Breast epithelium (tissue), 4 donors: Measurements from ENCODE around the gene TBPL2. TPM values are rescaled to one million over a fixed set of nuclear protein-coding genes. Genes with fewer than 3 reads are reported as not detected.

ENCODE experiments used
- DNase-seq, 2 donors: peaks; one replicate each; pipeline ENCODE4 v3.0.0-alpha.2; 2019; ENCODE audit warnings: low spot score in 2 of 2
- H3K27ac ChIP-seq, 2 donors: fragments of 200-600 bp; sonication (generic) in 1 of 2; one replicate each; pipeline ENCODE4 v1.5.1; 2016 to 2019; ENCODE audit warnings: mild to moderate bottlenecking in 1 of 2
- H3K27me3 ChIP-seq, 2 donors: fragments of 200-600 bp; sonication (generic) in 1 of 2; one replicate each; pipeline versions ENCODE4 v1.5.1 to v1.6.0; 2017 to 2019; ENCODE audit warnings: control low read depth in 1 of 2, mild to moderate bottlenecking in 1 of 2
- H3K36me3 ChIP-seq: fragments of 200-600 bp; one replicate; pipeline ENCODE4 v1.5.1; 2019
- H3K4me1 ChIP-seq, 2 donors: fragments of 200-600 bp; sonication (generic); one replicate each; pipeline ENCODE4 v1.5.1; 2016 to 2019; ENCODE audit warnings: control low read depth in 1 of 2
- H3K4me3 ChIP-seq, 3 donors: fragments of 200-600 bp; sonication (generic); 1 replicate in 2 of 3; 2 replicates in 1 of 3; pipeline ENCODE4 v1.5.1; 2016 to 2019; ENCODE audit warnings: mild to moderate bottlenecking in 3 of 3, moderate library complexity in 2 of 3
- H3K9me3 ChIP-seq, 2 donors: fragments of 200-600 bp; sonication (generic) in 1 of 2; one replicate each; pipeline ENCODE4 v1.5.1; 2016 to 2019; ENCODE audit warnings: control low read depth in 1 of 2
- POLR2A ChIP-seq: fragments of 450-650 bp; IDR thresholded peaks from one replicate; pipeline ENCODE4 v1.6.1; 2016; ENCODE audit warnings: antibody characterized with exemption, mild to moderate bottlenecking, moderate library complexity
- POLR2AphosphoS5 ChIP-seq, 3 donors: sonication (generic); formaldehyde crosslinking; IDR thresholded peaks; one replicate each; pipeline ENCODE4 v1.6.1; 2017; ENCODE audit warnings: antibody characterized with exemption in 3 of 3
- intact Hi-C: fragments of 100-400 bp; cut with DNase I; formaldehyde crosslinking; loops from one replicate; pipeline ENCODE4 v1.15.1; 2023; ENCODE audit warnings: low total_unique reads
- total RNA-seq, 3 donors: library from RNA; depleted of rRNA; stranded (reverse); fragments of >200 nt; gene quantifications; one replicate each; pipeline ENCODE4 v1.1.0, GENCODE V29; 2016
- TF ChIP-seq, protein P1 (sequence below), 3 donors: fragments of 450-650 bp; IDR thresholded peaks; one replicate each; pipeline ENCODE4 v1.5.1; 2016 to 2017; ENCODE audit warnings: antibody characterized with exemption in 3 of 3, mild to moderate bottlenecking in 3 of 3, moderate library complexity in 3 of 3

The TBPL2 gene
- total RNA-seq, 3 donors from 2014 or later: not detected

DNA sequence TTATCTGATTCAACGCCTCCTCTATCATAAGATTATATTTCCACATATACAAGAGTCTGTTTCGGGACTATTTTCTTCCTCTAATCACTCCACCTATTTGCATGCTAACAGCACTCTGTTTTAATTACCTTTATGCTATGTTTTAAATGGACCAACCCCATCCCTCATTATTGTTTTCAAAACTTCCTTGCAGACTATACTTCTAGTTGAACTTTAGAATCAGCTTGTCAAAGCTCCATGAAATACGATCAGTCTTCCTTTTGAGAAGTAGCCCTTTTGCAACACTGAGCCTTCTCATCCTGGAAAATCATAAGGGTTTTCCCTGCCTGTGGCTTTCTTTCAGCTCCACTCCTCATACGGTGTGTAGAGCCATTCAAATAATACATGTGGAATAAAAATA is 65.6 kb downstream of the TBPL2 start:
- Histone ChIP-seq H3K27me3 (no peaks in the 10 kb centered on the region), H3K9me3 (no peaks in the 10 kb centered on the region), H3K4me1 (no peaks in the 10 kb centered on the region), H3K4me3 (no peak overlapping the region), H3K27ac (no peak overlapping the region), H3K36me3 (no peaks in the 10 kb centered on the region)
- TF ChIP-seq, protein P1, sequence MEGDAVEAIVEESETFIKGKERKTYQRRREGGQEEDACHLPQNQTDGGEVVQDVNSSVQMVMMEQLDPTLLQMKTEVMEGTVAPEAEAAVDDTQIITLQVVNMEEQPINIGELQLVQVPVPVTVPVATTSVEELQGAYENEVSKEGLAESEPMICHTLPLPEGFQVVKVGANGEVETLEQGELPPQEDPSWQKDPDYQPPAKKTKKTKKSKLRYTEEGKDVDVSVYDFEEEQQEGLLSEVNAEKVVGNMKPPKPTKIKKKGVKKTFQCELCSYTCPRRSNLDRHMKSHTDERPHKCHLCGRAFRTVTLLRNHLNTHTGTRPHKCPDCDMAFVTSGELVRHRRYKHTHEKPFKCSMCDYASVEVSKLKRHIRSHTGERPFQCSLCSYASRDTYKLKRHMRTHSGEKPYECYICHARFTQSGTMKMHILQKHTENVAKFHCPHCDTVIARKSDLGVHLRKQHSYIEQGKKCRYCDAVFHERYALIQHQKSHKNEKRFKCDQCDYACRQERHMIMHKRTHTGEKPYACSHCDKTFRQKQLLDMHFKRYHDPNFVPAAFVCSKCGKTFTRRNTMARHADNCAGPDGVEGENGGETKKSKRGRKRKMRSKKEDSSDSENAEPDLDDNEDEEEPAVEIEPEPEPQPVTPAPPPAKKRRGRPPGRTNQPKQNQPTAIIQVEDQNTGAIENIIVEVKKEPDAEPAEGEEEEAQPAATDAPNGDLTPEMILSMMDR (IDR thresholded peaks at IDR 0.05): no peak
- TF ChIP-seq POLR2AphosphoS5 (IDR thresholded peaks at IDR 0.05) (no peak), POLR2A (no peak)
- intact Hi-C loops: no loop called here
- DNase-seq: no peak

- no peaks in the 10 kb centered on the region for H3K27me3 ChIP-seq
- intact Hi-C loops: no loop called here
- H3K4me3 ChIP-seq: no peak overlapping the region
- TF ChIP-seq POLR2A (no peak), POLR2AphosphoS5 (IDR thresholded peaks at IDR 0.05) (no peak)
- TF ChIP-seq, protein P1 (IDR thresholded peaks at IDR 0.05): no peak
- H3K4me1 ChIP-seq: no peaks in the 10 kb centered on the region
- no peak overlapping the region for H3K27ac ChIP-seq
- no peaks in the 10 kb centered on the region for H3K9me3 ChIP-seq
- DNase-seq: no peak
- H3K36me3 ChIP-seq: no peaks in the 10 kb centered on the region
Observed at GRCh38 chr14:55373784-55374705, 66.4 kb downstream of the TBPL2 start.

- no peaks in the 10 kb centered on the region for H3K4me1 ChIP-seq
- H3K27me3 ChIP-seq: no peaks in the 10 kb centered on the region
- no peaks in the 10 kb centered on the region for H3K9me3 ChIP-seq
- H3K27ac ChIP-seq: no peak overlapping the region
- H3K4me3 ChIP-seq: no peak overlapping the region
- DNase-seq: no peak
- TF ChIP-seq, protein P1 (IDR thresholded peaks at IDR 0.05): no peak
- TF ChIP-seq POLR2AphosphoS5 (IDR thresholded peaks at IDR 0.05) (no peak), POLR2A (no peak)
- H3K36me3 ChIP-seq: no peaks in the 10 kb centered on the region
- intact Hi-C loops: no loop called here
Observed at GRCh38 chr14:55372825-55373224, 67.6 kb downstream of the TBPL2 start.

DNA sequence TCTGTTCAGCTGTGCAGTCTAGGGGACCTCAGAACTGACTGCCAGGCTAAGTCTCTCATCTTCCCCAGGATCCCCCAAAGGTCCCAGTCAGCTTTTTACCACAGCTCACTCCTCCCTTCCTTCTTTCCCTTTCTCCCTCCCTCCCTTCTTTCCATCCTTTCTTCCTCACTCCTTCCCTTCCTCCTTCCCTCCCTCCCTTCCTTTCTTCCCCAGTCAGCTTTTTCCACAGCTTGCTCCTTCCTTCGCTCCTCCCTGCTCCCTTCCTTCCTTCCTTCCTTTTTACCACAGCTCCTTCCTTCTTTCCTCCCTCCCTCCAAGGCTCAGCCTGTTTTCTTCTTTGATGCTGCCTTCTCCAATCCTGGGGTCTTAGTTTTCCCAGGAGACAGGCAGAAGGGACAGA is 68.0 kb downstream of the TBPL2 start:
- Histone ChIP-seq H3K4me1 (no peaks in the 10 kb centered on the region), H3K27ac (no peak overlapping the region), H3K4me3 (no peak overlapping the region), H3K27me3 (no peaks in the 10 kb centered on the region), H3K9me3 (no peaks in the 10 kb centered on the region), H3K36me3 (no peaks in the 10 kb centered on the region)
- DNase-seq: no peak
- intact Hi-C loops: no loop called here
- TF ChIP-seq, protein P1 (IDR thresholded peaks at IDR 0.05): no peak

DNA sequence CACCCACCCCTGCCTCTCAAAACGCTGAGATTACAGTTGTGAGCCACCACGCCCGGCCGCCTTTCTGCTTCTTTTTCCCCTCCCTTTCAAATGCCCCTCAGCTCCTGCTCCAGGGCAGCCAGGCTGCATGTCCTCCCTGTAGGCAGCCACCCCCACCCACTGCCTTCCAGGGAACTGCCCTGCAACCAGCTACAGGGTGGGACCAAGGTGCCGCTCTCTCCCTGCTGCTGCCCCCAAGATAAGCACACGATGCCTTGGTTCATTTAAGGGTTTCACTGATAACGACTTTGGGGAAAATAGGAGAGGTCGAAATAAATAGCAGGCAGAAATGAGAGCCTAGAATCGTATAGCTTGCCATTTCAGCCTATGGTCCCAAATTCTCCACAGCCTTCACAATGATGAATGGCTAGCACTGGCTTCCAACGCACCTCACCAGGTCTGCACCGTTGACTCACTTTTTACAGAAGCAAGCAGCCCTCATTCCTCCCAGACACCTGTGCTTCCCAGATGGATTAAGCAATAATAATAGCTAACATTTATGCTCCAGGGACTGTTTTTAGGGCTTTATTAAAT is 69.4 kb downstream of the TBPL2 start:
- Histone ChIP-seq H3K27ac (no peak overlapping the region), H3K27me3 (no peaks in the 10 kb centered on the region), H3K36me3 (no peaks in the 10 kb centered on the region), H3K4me1 (no peaks in the 10 kb centered on the region), H3K9me3 (no peaks in the 10 kb centered on the region), H3K4me3 (no peak overlapping the region)
- no peak for DNase-seq
- intact Hi-C loops: no loop called here
- TF ChIP-seq POLR2A (no peak), POLR2AphosphoS5 (IDR thresholded peaks at IDR 0.05) (no peak)
- TF ChIP-seq, protein P1 (IDR thresholded peaks at IDR 0.05): no peak
